Activated CD8-positive, alpha-beta T cell treated with anti-CD3 and anti-CD28 coated beads, Interleukin-2, amount 10 ng/mL, durations not matched to agents 7 days and 5 days (primary cell): ENCODE measurements around the gene SLC22A16. TPM values are rescaled to one million over a fixed set of nuclear protein-coding genes. Genes with fewer than 3 reads are reported as not detected.

ENCODE experiments used
- ATAC-seq: fragments of 150-1000 bp; cut with Tn5 transposase; one replicate; pipeline ENCODE4 v1.10.0; 2021; ENCODE audit warnings: moderate library complexity
- CTCF ChIA-PET: fragments of 350-600 bp; sonication (Branson Sonifier 250); formaldehyde crosslinking; loops from one replicate; lab custom pipeline; 2021; ENCODE audit warnings: antibody characterized with exemption; lab: Charles Lee
- POLR2A ChIA-PET: fragments of 350-600 bp; sonication (Branson Sonifier 250); formaldehyde crosslinking; loops from one replicate; lab custom pipeline; 2021; ENCODE audit warnings: antibody characterized with exemption; lab: Charles Lee
- DNase-seq: peaks from one replicate; pipeline ENCODE4 v3.0.0-alpha.2; 2020
- H3K27ac Mint-ChIP-seq: one replicate; pipeline ENCODE4 v1.8.0; 2021; ENCODE audit warnings: mild to moderate bottlenecking, mixed read lengths
- H3K27me3 Mint-ChIP-seq: one replicate; pipeline ENCODE4 v1.8.0; 2021; ENCODE audit warnings: low read depth, mixed read lengths
- H3K36me3 Mint-ChIP-seq: one replicate; pipeline ENCODE4 v1.8.0; 2021; ENCODE audit warnings: low read depth, mixed read lengths
- H3K4me1 Mint-ChIP-seq: one replicate; pipeline ENCODE4 v1.8.0; 2021; ENCODE audit warnings: low read depth, mixed read lengths
- H3K4me3 Mint-ChIP-seq: one replicate; pipeline ENCODE4 v1.8.0; 2021; ENCODE audit warnings: mild to moderate bottlenecking, mixed read lengths
- H3K9me3 Mint-ChIP-seq: one replicate; pipeline ENCODE4 v1.8.0; 2022; ENCODE audit warnings: mixed read lengths; ENCODE audit not compliant: insufficient read depth
- total RNA-seq, 2 experiments: library from RNA; stranded (reverse); gene quantifications; one replicate each; pipeline ENCODE4 v1.2.3, GENCODE V29; 2021

The SLC22A16 gene
- total RNA-seq, 2 experiments from 2014 or later, result not detected

- no peak for ATAC-seq
- CTCF ChIA-PET, result no interaction called here
- no peaks in the 10 kb centered on the region for H3K9me3 Mint-ChIP-seq
- H3K36me3 Mint-ChIP-seq, result no peaks in the 10 kb centered on the region
- H3K4me1 Mint-ChIP-seq, result no peaks in the 10 kb centered on the region
- POLR2A ChIA-PET, result no interaction called here
- H3K27ac Mint-ChIP-seq, result no peak overlapping the region
- no peak for DNase-seq
- peaks cover 6% of the 10 kb centered on the region for H3K27me3 Mint-ChIP-seq
- H3K4me3 Mint-ChIP-seq, result no peak overlapping the region
Measured at GRCh38 chr6:110432285-110432900, 44.0 kb downstream of the SLC22A16 start.

DNA sequence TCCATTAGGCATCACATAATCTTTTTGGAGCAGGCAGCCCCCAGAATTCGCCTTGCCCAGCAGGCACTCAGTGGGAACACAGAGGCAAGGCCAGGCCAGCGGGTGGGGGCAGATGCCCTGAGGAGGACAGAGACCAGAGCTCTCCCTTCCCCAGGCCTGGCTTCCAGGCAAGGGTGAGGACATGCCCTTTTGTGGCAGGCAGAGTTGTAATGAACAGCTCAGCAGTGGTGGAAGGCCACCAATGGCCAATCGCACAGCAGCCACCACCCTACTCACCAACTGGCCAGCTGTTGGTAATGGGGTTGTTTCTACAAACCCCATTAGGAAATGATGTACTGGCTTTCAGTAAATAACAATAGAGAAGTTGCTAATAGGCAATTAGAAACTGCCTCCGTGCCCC, 45.7 kb downstream of the SLC22A16 start:
- H3K4me3 Mint-ChIP-seq, result no peak overlapping the region
- no peaks in the 10 kb centered on the region for H3K9me3 Mint-ChIP-seq
- ChIA-PET POLR2A (no interaction called here), CTCF (no interaction called here)
- H3K27ac Mint-ChIP-seq, result no peak overlapping the region
- ATAC-seq (no peak), DNase-seq (no peak)
- H3K27me3 Mint-ChIP-seq, result peaks cover 6% of the 10 kb centered on the region
- H3K4me1 Mint-ChIP-seq, result no peaks in the 10 kb centered on the region
- H3K36me3 Mint-ChIP-seq, result no peaks in the 10 kb centered on the region

DNA sequence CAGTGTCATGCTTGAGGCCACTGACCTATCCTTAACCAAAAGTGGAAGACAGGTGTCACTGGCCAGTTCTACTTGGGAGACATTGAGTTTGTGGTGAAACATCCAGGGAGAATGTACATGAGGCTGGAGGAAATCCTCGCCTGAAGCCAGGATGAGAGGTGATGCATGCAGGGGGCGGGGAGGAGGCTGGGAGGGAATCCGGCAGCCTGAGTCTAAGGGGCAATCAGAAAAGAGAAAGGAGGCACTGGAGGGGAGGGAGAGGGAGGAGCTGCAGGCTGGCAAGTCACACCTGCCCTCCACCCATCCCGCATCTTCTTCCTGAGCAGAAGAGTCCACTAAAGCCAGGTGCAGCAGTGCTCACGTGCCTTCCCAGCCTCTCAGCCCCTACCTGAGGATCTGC, 46.2 kb downstream of the SLC22A16 start:
- H3K4me3 Mint-ChIP-seq, result no peak overlapping the region
- ATAC-seq (no peak), DNase-seq (no peak)
- peaks cover 6% of the 10 kb centered on the region for H3K27me3 Mint-ChIP-seq
- ChIA-PET CTCF (no interaction called here), POLR2A (no interaction called here)
- H3K4me1 Mint-ChIP-seq, result no peaks in the 10 kb centered on the region
- no peaks in the 10 kb centered on the region for H3K9me3 Mint-ChIP-seq
- H3K27ac Mint-ChIP-seq, result no peak overlapping the region
- no peaks in the 10 kb centered on the region for H3K36me3 Mint-ChIP-seq

DNA sequence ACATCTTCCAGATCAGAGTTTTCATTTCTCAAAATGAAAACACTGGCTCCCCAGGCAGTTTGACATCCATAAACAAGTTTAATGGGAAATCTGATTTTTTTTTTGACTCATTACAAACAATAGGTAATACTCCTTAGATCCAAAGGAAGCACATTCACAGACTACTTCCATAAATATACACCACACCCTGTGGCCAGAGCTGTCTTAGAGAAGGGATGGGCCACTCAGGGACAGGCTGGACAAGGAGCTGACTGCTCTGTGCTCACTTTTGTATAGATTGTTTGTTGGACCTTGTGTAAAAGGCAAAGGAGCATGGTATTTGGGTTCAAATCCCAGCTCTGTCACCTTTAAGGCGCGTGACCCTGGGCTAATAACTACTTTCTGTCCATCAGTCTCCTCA, 48.3 kb downstream of the SLC22A16 start:
- ChIA-PET CTCF (no interaction called here), POLR2A (no interaction called here)
- DNase-seq, result no peak
- no peaks in the 10 kb centered on the region for H3K36me3 Mint-ChIP-seq
- no peaks in the 10 kb centered on the region for H3K9me3 Mint-ChIP-seq
- no peak overlapping the region for H3K4me3 Mint-ChIP-seq
- no peak for ATAC-seq
- peaks cover 16% of the 10 kb centered on the region for H3K27me3 Mint-ChIP-seq
- H3K4me1 Mint-ChIP-seq, result no peaks in the 10 kb centered on the region
- no peak overlapping the region for H3K27ac Mint-ChIP-seq

GRCh38 chr6:110425816-110426215, 50.6 kb downstream of the SLC22A16 start:
- POLR2A ChIA-PET, result interaction anchor here (1.3 kb wide), 1 partner anchor 11 kb away, joined by 3 read pairs; no protein-coding TSS in a partner anchor
- Mint-ChIP-seq H3K36me3 (no peaks in the 10 kb centered on the region), H3K4me3 (no peak overlapping the region), H3K9me3 (no peaks in the 10 kb centered on the region), H3K27ac (no peak overlapping the region), H3K27me3 (peaks cover 21% of the 10 kb centered on the region), H3K4me1 (peaks cover 9% of the 10 kb centered on the region)
- CTCF ChIA-PET, result no interaction called here
- DNase-seq (no peak), ATAC-seq (no peak)

GRCh38 chr6:110422444-110422822, 54.0 kb downstream of the SLC22A16 start:
- Mint-ChIP-seq H3K27ac (no peak overlapping the region), H3K9me3 (no peaks in the 10 kb centered on the region), H3K4me1 (peaks cover 9% of the 10 kb centered on the region), H3K4me3 (no peak overlapping the region), H3K27me3 (peaks cover 34% of the 10 kb centered on the region), H3K36me3 (no peaks in the 10 kb centered on the region)
- DNase-seq (no peak), ATAC-seq (no peak)
- ChIA-PET CTCF (no interaction called here), POLR2A (no interaction called here)

- POLR2A ChIA-PET, result no interaction called here
- peaks cover 34% of the 10 kb centered on the region for H3K27me3 Mint-ChIP-seq
- H3K36me3 Mint-ChIP-seq, result no peaks in the 10 kb centered on the region
- H3K9me3 Mint-ChIP-seq, result no peaks in the 10 kb centered on the region
- CTCF ChIA-PET, result no interaction called here
- peak; percentile 38 for DNase-seq
- H3K27ac Mint-ChIP-seq, result no peak overlapping the region
- H3K4me1 Mint-ChIP-seq, result peaks cover 9% of the 10 kb centered on the region
- ATAC-seq, result no peak
- no peak overlapping the region for H3K4me3 Mint-ChIP-seq
Measured at GRCh38 chr6:110421749-110422443, 54.5 kb downstream of the SLC22A16 start.

- no peak for DNase-seq
- Mint-ChIP-seq H3K4me1 (peaks cover 12% of the 10 kb centered on the region), H3K27ac (no peak overlapping the region), H3K36me3 (no peaks in the 10 kb centered on the region), H3K9me3 (no peaks in the 10 kb centered on the region), H3K27me3 (peaks cover 31% of the 10 kb centered on the region), H3K4me3 (no peak overlapping the region)
- ChIA-PET CTCF (no interaction called here), POLR2A (interaction anchor here (0.6 kb wide), 1 partner anchor 563 kb away, joined by 3 read pairs; the partner anchor contains the start of gene RPF2)
- no peak for ATAC-seq
Measured at GRCh38 chr6:110419028-110419739, 57.2 kb downstream of the SLC22A16 start.

DNA sequence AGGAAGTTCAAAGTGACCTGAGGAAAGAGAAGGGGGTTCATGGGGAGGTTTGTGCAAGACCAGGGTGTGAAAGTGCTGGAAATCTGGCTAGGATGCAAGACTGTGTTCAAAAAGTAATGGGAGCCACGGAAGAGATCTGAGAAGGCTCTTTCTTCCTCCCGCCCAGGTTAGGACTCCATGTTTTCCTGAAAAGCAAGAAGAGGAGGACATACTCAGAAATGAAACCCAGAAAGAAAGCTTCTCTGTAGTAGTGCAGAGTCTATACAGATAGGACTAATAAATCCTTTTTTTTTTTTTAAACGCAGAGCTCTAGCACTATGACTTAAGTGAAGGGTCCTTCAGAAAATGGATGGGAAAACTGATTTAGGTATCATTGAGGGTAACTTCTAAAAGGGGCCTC, 57.8 kb downstream of the SLC22A16 start:
- ChIA-PET CTCF (no interaction called here), POLR2A (no interaction called here)
- Mint-ChIP-seq H3K4me1 (peaks cover 12% of the 10 kb centered on the region), H3K27ac (no peak overlapping the region), H3K9me3 (no peaks in the 10 kb centered on the region), H3K27me3 (peaks cover 27% of the 10 kb centered on the region), H3K4me3 (no peak overlapping the region), H3K36me3 (no peaks in the 10 kb centered on the region)
- DNase-seq, result no peak
- no peak for ATAC-seq

DNA sequence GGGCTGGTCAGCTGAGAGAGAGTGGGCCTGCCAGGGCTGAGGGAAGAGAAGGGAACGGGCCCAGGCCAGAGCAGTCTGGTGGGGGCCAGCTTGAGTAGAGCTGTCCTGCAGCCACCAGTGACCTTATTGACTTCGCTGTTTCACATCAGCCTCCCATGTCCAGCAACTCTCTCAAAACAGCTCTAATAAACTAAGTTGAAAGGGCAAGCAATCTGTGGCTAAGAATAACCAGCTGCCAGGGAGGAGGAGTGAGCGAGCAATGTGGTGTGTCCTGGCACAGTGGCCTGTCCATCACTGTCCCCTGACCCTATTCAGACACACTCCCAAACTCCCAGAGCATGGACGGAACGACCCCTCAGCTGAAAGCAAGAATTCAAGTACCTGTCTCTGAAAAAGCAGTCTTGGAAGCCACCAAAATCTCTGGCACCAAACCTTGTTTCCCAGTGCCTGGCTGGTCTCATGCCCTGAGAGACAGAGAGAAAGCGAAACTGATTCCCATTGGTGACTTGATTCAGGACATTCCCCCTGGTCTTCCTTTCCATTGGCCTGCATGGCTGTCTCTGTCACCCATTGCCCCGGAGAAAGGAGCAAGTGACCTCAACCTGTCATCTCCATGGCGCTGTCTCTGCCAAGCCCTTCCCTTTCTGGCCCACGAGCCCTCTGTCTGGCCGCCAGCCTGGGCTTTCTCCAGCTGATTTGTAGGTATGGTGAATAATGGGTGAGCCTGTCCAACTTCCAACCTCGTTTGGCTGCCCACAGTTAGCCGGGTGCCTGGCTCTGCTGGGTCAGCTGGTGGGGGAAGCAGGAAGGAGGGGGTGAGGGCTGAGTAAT, 61.1 kb downstream of the SLC22A16 start, which contains the start of gene DDO:
Gene DDO (minus strand): TSS at position 490 of the 831 bp plus-strand sequence. CDS start 2,113 bp downstream, outside the sequence.
- H3K27ac Mint-ChIP-seq, result no peak within 1 kb of the TSS
- H3K9me3 Mint-ChIP-seq, result no peaks in the 10 kb centered on the region
- H3K36me3 Mint-ChIP-seq, result no peaks in the 10 kb centered on the region
- DNase-seq (no peak), ATAC-seq (peak; percentile 27)
- peaks cover 3% of the 10 kb centered on the region for H3K4me1 Mint-ChIP-seq
- POLR2A ChIA-PET, result no interaction called here
- peaks cover 10% of the 10 kb centered on the region for H3K27me3 Mint-ChIP-seq
- H3K4me3 Mint-ChIP-seq, result no peak within 1 kb of the TSS
- CTCF ChIA-PET, result no interaction called here

DNA sequence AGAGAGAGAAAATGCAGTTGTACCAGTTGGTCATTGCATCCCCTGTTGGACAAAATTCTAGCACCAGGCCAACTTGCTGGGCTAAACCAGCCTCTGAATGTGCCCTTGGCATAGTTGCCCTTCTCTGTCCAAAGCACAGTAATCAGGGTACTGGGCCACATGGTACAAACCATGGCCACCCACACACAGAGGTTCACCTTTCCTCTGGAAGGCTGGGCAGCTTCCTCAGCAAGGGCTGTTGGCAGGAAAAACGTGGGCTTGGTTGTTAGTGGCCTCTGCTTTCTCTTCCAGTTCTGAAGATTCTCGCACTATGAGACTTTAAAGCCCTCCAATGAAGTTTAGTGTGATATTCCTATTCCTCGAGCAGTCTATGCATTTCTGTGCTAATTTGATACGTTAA, 61.7 kb downstream of the SLC22A16 start:
- no peak for ATAC-seq
- Mint-ChIP-seq H3K4me1 (peaks cover 3% of the 10 kb centered on the region), H3K27ac (no peak overlapping the region), H3K36me3 (no peaks in the 10 kb centered on the region), H3K9me3 (no peaks in the 10 kb centered on the region), H3K4me3 (no peak overlapping the region), H3K27me3 (peaks cover 5% of the 10 kb centered on the region)
- CTCF ChIA-PET, result no interaction called here
- POLR2A ChIA-PET, result no interaction called here
- no peak for DNase-seq
